B cell (primary cell): Measurements from ENCODE around the gene TDRD9. TPM values are rescaled to one million over a fixed set of nuclear protein-coding genes. Genes with fewer than 3 reads are reported as not detected.

ENCODE experiments used
- ATAC-seq: fragments of 200-7000 bp; cut with Tn5 transposase; one replicate; pipeline ENCODE4 v1.10.0; 2021; ENCODE audit warnings: low read depth, mild to moderate bottlenecking, moderate number of reproducible peaks, moderate library complexity
- CTCF ChIA-PET: fragments of 350-600 bp; sonication (Branson Sonifier 250); formaldehyde crosslinking; loops from one replicate; lab custom pipeline; 2021; ENCODE audit warnings: antibody characterized with exemption, inconsistent platforms; lab: Charles Lee
- POLR2A ChIA-PET: fragments of 350-600 bp; sonication (Branson Sonifier 250); formaldehyde crosslinking; loops from one replicate; lab custom pipeline; 2021; ENCODE audit warnings: antibody characterized with exemption; lab: Charles Lee
- DNase-seq: peaks from one replicate; pipeline ENCODE4 v3.0.0; 2013
- H2AFZ ChIP-seq: 2 replicates; pipeline ENCODE4 v1.6.1; 2012; ENCODE audit warnings: mild to moderate bottlenecking, low read depth, low read length; ENCODE audit not compliant: insufficient read depth, poor library complexity, severe bottlenecking
- H3K27ac ChIP-seq, 2 donors: 1 replicate in 1 of 2; 2 replicates in 1 of 2; pipeline ENCODE4 v1.5.1; 2012 to 2013; ENCODE audit warnings: low read length in 2 of 2, mild to moderate bottlenecking in 2 of 2, moderate library complexity in 1 of 2
- H3K27me3 ChIP-seq, 4 experiments: fragments of 200-600 bp in 1 of 4; sonication (generic) in 1 of 4; replicated peaks in 1 of 4; 1 replicate in 2 of 4; 2 replicates in 2 of 4; pipeline versions ENCODE4 v1.6.1 to v1.7.0; 2013 to 2016; ENCODE audit warnings: low read length in 3 of 4, mild to moderate bottlenecking in 2 of 4, mixed read lengths in 1 of 4, moderate library complexity in 1 of 4; ENCODE audit not compliant: insufficient read depth in 4 of 4, control insufficient read depth in 3 of 4; ENCODE audit errors: control extremely low read depth in 1 of 4
- H3K36me3 ChIP-seq, 2 experiments: replicated peaks in 1 of 2; 1 replicate in 1 of 2; 2 replicates in 1 of 2; pipeline versions ENCODE4 v1.6.1 to v1.7.1; 2013; ENCODE audit warnings: low read length in 1 of 2; ENCODE audit not compliant: insufficient read depth in 2 of 2, control insufficient read depth in 1 of 2; ENCODE audit errors: control extremely low read depth in 1 of 2, extremely low read depth in 1 of 2
- H3K4me1 ChIP-seq, 2 donors: fragments of 200-600 bp in 1 of 2; sonication (generic) in 1 of 2; 1 replicate in 1 of 2; 2 replicates in 1 of 2; pipeline versions ENCODE4 v1.5.1 to v1.6.1; 2013 to 2017; ENCODE audit warnings: low read length in 2 of 2; ENCODE audit not compliant: control insufficient read depth in 2 of 2, insufficient read depth in 2 of 2
- H3K4me2 ChIP-seq: replicated peaks from 2 replicates; pipeline ENCODE3; 2012; ENCODE audit warnings: mild to moderate bottlenecking, low read depth, low read length; ENCODE audit not compliant: poor library complexity, severe bottlenecking
- H3K4me3 ChIP-seq, 5 experiments: fragments of 200-600 bp in 1 of 5; sonication (generic) in 1 of 5; 1 replicate in 3 of 5; 2 replicates in 2 of 5; pipeline versions ENCODE4 v1.5.1 to v1.7.0; 2011 to 2016; ENCODE audit warnings: low read length in 4 of 5, mild to moderate bottlenecking in 4 of 5, low read depth in 2 of 5, control low read depth in 1 of 5, moderate library complexity in 1 of 5; ENCODE audit not compliant: insufficient read depth in 1 of 5; ENCODE audit errors: control extremely low read depth in 1 of 5, extremely low read depth in 1 of 5
- H3K79me2 ChIP-seq: fragments of 200-600 bp; sonication (generic); one replicate; pipeline ENCODE4 v1.6.0; 2016; ENCODE audit warnings: low read length; ENCODE audit not compliant: control insufficient read depth, insufficient read depth
- H3K9ac ChIP-seq: fragments of 200-600 bp; sonication (generic); 2 replicates; pipeline ENCODE4 v1.6.1; 2017; ENCODE audit warnings: mild to moderate bottlenecking, low read length, moderate library complexity
- H3K9me3 ChIP-seq, 3 donors: one replicate each; pipeline versions ENCODE4 v1.6.1 to v1.7.1; 2013; ENCODE audit warnings: low read length in 2 of 3; ENCODE audit not compliant: control insufficient read depth in 2 of 3, insufficient read depth in 1 of 3; ENCODE audit errors: control extremely low read depth in 1 of 3
- H4K20me1 ChIP-seq: 2 replicates; pipeline ENCODE4 v1.6.0; 2012; ENCODE audit warnings: mild to moderate bottlenecking, low read length; ENCODE audit not compliant: insufficient read depth, control insufficient read depth, poor library complexity, severe bottlenecking
- H3K27ac Mint-ChIP-seq: one replicate; pipeline ENCODE4 v1.8.0; 2021; ENCODE audit warnings: mixed read lengths
- H3K27me3 Mint-ChIP-seq: one replicate; pipeline ENCODE4 v1.8.0; 2021; ENCODE audit warnings: mixed read lengths
- H3K4me1 Mint-ChIP-seq: one replicate; pipeline ENCODE4 v1.8.0; 2021; ENCODE audit warnings: mixed read lengths
- H3K4me3 Mint-ChIP-seq: one replicate; pipeline ENCODE4 v1.8.0; 2021; ENCODE audit warnings: mixed read lengths
- H3K9me3 Mint-ChIP-seq: one replicate; pipeline ENCODE4 v1.8.0; 2022; ENCODE audit warnings: mixed read lengths; ENCODE audit not compliant: insufficient read depth
- EZH2 ChIP-seq: IDR thresholded peaks from 2 replicates; pipeline ENCODE4 v1.6.1; 2012; ENCODE audit warnings: borderline replicate concordance, low read depth, mild to moderate bottlenecking, moderate library complexity, low read length; ENCODE audit not compliant: insufficient read depth, poor library complexity, severe bottlenecking
- WGBS: methylation state at CpG from one replicate; pipeline ENCODE4 v1.1.5; 2013; ENCODE audit warnings: missing lambda C conversion rate; ENCODE audit not compliant: insufficient coverage; 5-methylcytosine and 5-hydroxymethylcytosine counted together
- intact Hi-C: fragments of 100-400 bp; cut with micrococcal nuclease; formaldehyde crosslinking; loops from one replicate; pipeline ENCODE4 v1.10.0; 2022
- polyA plus RNA-seq: library from polyadenylated mRNA; depleted of rRNA; stranded (reverse); fragments of >200 nt; gene quantifications from 2 replicates; pipeline ENCODE4 v1.2.3, GENCODE V29; 2012
- total RNA-seq, 2 donors: library from RNA; stranded (reverse); fragments of 120-200 nt in 1 of 2; gene quantifications; 1 replicate in 1 of 2; 2 replicates in 1 of 2; pipeline versions ENCODE4 v1.2.3 to v1.2.4, GENCODE V29; 2013 to 2022
- TF ChIP-seq, protein P1 (sequence below): fragments of 200-600 bp; IDR thresholded peaks from one replicate; pipeline ENCODE4 v1.8.0; 2022; ENCODE audit warnings: antibody characterized with exemption, mild to moderate bottlenecking

TDRD9 gene
- total and polyA plus RNA-seq, 2 donors (not counting 1 experiment from before 2014, with no cell fraction given), result 1.1 to 2.4 TPM

DNA sequence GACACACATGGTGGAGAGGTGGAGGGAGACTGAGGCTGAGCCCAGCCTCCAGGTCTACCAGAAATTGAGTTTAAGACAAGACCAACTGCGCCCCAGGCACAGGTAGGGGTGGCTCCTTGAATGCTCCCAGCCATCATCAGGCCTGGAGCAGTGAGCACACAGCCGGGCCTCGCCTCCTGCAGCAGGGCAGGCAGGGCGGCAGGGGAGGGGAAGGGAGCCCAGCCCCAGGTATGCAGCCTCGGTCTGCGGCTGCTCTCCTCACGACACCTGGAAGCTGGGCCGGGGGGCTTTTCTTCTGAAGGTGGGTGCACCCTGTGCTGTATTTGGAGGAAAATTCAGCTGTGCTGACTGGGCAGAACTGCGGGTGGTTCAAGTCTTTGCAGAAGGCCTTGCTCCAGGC lies 29.5 kb upstream of the TDRD9 start:
- H3K4me3 ChIP-seq, result no peak overlapping the region
- H4K20me1 ChIP-seq, result no peaks in the 10 kb centered on the region
- no peak overlapping the region for H3K4me2 ChIP-seq
- H3K79me2 ChIP-seq, result no peaks in the 10 kb centered on the region
- H3K27ac Mint-ChIP-seq, result no peak overlapping the region
- no peak for DNase-seq
- peaks cover 9% of the 10 kb centered on the region for H3K27me3 Mint-ChIP-seq
- H2AFZ ChIP-seq, result no peak overlapping the region
- H3K36me3 ChIP-seq, result no peaks in the 10 kb centered on the region
- H3K9ac ChIP-seq, result no peak overlapping the region
- H3K27ac ChIP-seq, result no peak overlapping the region
- H3K9me3 Mint-ChIP-seq, result peaks cover 2% of the 10 kb centered on the region
- intact Hi-C loops, result no loop called here
- peaks cover 0 to 3% of the 10 kb centered on the region in 2 donors for H3K4me1 ChIP-seq
- no peak overlapping the region for H3K4me3 Mint-ChIP-seq
- no peaks in the 10 kb centered on the region for H3K9me3 ChIP-seq
- ATAC-seq, result no peak
- no peaks in the 10 kb centered on the region for H3K27me3 ChIP-seq
- WGBS, result 90% methylated on average over 5 of the region's 9 CpGs
- CTCF ChIA-PET, result interaction anchor here (1.0 kb wide), 1 partner anchor 11 kb away, joined by 3 read pairs; no protein-coding TSS in a partner anchor
- peaks cover 3% of the 10 kb centered on the region for H3K4me1 Mint-ChIP-seq
- TF ChIP-seq EZH2, result no peak
- POLR2A ChIA-PET, result no interaction called here

DNA sequence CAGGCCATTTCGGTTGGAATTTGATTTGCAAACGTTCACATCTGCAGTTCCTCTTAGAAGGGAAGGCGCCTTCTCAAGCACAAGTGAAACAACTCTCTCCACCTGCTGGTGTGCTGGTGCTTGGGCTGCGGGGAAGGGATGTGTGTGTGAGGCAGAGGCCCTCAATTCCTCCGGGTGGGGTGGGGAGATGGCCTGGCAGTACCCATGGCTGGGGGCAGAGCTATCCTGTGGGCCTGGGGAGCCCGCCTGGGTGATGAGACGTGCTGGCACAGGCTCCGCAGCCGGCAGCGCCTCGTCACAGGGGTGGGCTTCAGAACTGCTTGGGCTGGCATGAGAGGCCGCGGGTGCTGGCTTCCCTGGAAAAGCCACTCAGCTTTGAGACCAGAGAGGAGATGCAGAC lies 28.9 kb upstream of the TDRD9 start:
- Histone ChIP-seq H3K4me1 (peaks cover 0 to 3% of the 10 kb centered on the region in 2 donors), H3K27ac (no peak overlapping the region), H3K79me2 (no peaks in the 10 kb centered on the region), H3K27me3 (no peaks in the 10 kb centered on the region), H3K36me3 (no peaks in the 10 kb centered on the region), H3K4me2 (no peak overlapping the region), H3K4me3 (no peak overlapping the region), H3K9me3 (no peaks in the 10 kb centered on the region), H2AFZ (no peak overlapping the region), H4K20me1 (no peaks in the 10 kb centered on the region), H3K9ac (no peak overlapping the region)
- TF ChIP-seq, protein P1, sequence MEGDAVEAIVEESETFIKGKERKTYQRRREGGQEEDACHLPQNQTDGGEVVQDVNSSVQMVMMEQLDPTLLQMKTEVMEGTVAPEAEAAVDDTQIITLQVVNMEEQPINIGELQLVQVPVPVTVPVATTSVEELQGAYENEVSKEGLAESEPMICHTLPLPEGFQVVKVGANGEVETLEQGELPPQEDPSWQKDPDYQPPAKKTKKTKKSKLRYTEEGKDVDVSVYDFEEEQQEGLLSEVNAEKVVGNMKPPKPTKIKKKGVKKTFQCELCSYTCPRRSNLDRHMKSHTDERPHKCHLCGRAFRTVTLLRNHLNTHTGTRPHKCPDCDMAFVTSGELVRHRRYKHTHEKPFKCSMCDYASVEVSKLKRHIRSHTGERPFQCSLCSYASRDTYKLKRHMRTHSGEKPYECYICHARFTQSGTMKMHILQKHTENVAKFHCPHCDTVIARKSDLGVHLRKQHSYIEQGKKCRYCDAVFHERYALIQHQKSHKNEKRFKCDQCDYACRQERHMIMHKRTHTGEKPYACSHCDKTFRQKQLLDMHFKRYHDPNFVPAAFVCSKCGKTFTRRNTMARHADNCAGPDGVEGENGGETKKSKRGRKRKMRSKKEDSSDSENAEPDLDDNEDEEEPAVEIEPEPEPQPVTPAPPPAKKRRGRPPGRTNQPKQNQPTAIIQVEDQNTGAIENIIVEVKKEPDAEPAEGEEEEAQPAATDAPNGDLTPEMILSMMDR, result no peak
- no peak for TF ChIP-seq EZH2
- Mint-ChIP-seq H3K27me3 (peaks cover 11% of the 10 kb centered on the region), H3K4me3 (no peak overlapping the region), H3K4me1 (peaks cover 3% of the 10 kb centered on the region), H3K9me3 (peaks cover 2% of the 10 kb centered on the region), H3K27ac (no peak overlapping the region)
- POLR2A ChIA-PET, result no interaction called here
- no peak for ATAC-seq
- DNase-seq, result no peak
- WGBS, result 75% methylated on average over 11 of the region's 13 CpGs
- CTCF ChIA-PET, result interaction anchor here (2.0 kb wide), 1 partner anchor 11 kb away, joined by 13 read pairs; no protein-coding TSS in a partner anchor
- intact Hi-C loops, result no loop called here
